ENCODE data around the gene KCNQ1.

KCNQ1 gene

GRCh38 chr11:2763984-2764383 lies 319.2 kb downstream of the KCNQ1 start:
- Histone ChIP-seq H3K9me3 (ENCODE audit: control insufficient read depth, low read length) (no peaks in the 10 kb centered on the region), H3K36me3 (ENCODE audit: control insufficient read depth, insufficient read depth, low read length) (no peaks in the 10 kb centered on the region), H3K27ac (ENCODE audit: insufficient read depth, low read length, poor library complexity, severe bottlenecking) (no peak overlapping the region), H3K4me3 (ENCODE audit: insufficient read depth, low read depth, low read length, poor library complexity, severe bottlenecking) (no peak overlapping the region), H3K27me3 (replicated peaks; ENCODE audit: control insufficient read depth, insufficient read depth, low read length, poor library complexity, severe bottlenecking) (no peaks in the 10 kb centered on the region), H3K4me1 (ENCODE audit: control insufficient read depth, insufficient read depth, low read length, poor library complexity, severe bottlenecking) (no peaks in the 10 kb centered on the region)
- DNase-seq, result no peak

- Histone ChIP-seq H3K9me3 (ENCODE audit: control insufficient read depth, low read length) (no peaks in the 10 kb centered on the region), H3K27ac (ENCODE audit: insufficient read depth, low read length, poor library complexity, severe bottlenecking) (no peak overlapping the region), H3K4me1 (ENCODE audit: control insufficient read depth, insufficient read depth, low read length, poor library complexity, severe bottlenecking) (no peaks in the 10 kb centered on the region), H3K36me3 (ENCODE audit: control insufficient read depth, insufficient read depth, low read length) (no peaks in the 10 kb centered on the region), H3K4me3 (ENCODE audit: insufficient read depth, low read depth, low read length, poor library complexity, severe bottlenecking) (no peak overlapping the region), H3K27me3 (replicated peaks; ENCODE audit: control insufficient read depth, insufficient read depth, low read length, poor library complexity, severe bottlenecking) (no peaks in the 10 kb centered on the region)
- DNase-seq, result no peak
Measured at GRCh38 chr11:2765491-2765890, 320.7 kb downstream of the KCNQ1 start.

GRCh38 chr11:2766166-2766565 lies 321.4 kb downstream of the KCNQ1 start:
- DNase-seq, result no peak
- Histone ChIP-seq H3K4me1 (ENCODE audit: control insufficient read depth, insufficient read depth, low read length, poor library complexity, severe bottlenecking) (no peaks in the 10 kb centered on the region), H3K27ac (ENCODE audit: insufficient read depth, low read length, poor library complexity, severe bottlenecking) (no peak overlapping the region), H3K9me3 (ENCODE audit: control insufficient read depth, low read length) (no peaks in the 10 kb centered on the region), H3K27me3 (replicated peaks; ENCODE audit: control insufficient read depth, insufficient read depth, low read length, poor library complexity, severe bottlenecking) (no peaks in the 10 kb centered on the region), H3K36me3 (ENCODE audit: control insufficient read depth, insufficient read depth, low read length) (no peaks in the 10 kb centered on the region), H3K4me3 (ENCODE audit: insufficient read depth, low read depth, low read length, poor library complexity, severe bottlenecking) (no peak overlapping the region)

GRCh38 chr11:2767071-2767470 lies 322.3 kb downstream of the KCNQ1 start:
- H3K36me3 ChIP-seq (ENCODE audit: control insufficient read depth, insufficient read depth, low read length), result no peaks in the 10 kb centered on the region
- H3K4me3 ChIP-seq (ENCODE audit: insufficient read depth, low read depth, low read length, poor library complexity, severe bottlenecking), result no peak overlapping the region
- H3K9me3 ChIP-seq (ENCODE audit: control insufficient read depth, low read length), result no peaks in the 10 kb centered on the region
- no peak overlapping the region for H3K27ac ChIP-seq (ENCODE audit: insufficient read depth, low read length, poor library complexity, severe bottlenecking)
- H3K4me1 ChIP-seq (ENCODE audit: control insufficient read depth, insufficient read depth, low read length, poor library complexity, severe bottlenecking), result no peaks in the 10 kb centered on the region
- H3K27me3 ChIP-seq (replicated peaks; ENCODE audit: control insufficient read depth, insufficient read depth, low read length, poor library complexity, severe bottlenecking), result no peaks in the 10 kb centered on the region
- no peak for DNase-seq

- DNase-seq, result no peak
- Histone ChIP-seq H3K36me3 (ENCODE audit: control insufficient read depth, insufficient read depth, low read length) (no peaks in the 10 kb centered on the region), H3K27ac (ENCODE audit: insufficient read depth, low read length, poor library complexity, severe bottlenecking) (no peak overlapping the region), H3K27me3 (replicated peaks; ENCODE audit: control insufficient read depth, insufficient read depth, low read length, poor library complexity, severe bottlenecking) (no peaks in the 10 kb centered on the region), H3K4me1 (ENCODE audit: control insufficient read depth, insufficient read depth, low read length, poor library complexity, severe bottlenecking) (no peaks in the 10 kb centered on the region), H3K4me3 (ENCODE audit: insufficient read depth, low read depth, low read length, poor library complexity, severe bottlenecking) (no peak overlapping the region), H3K9me3 (ENCODE audit: control insufficient read depth, low read length) (no peaks in the 10 kb centered on the region)
Measured at GRCh38 chr11:2767801-2768200, 323.0 kb downstream of the KCNQ1 start.

- Histone ChIP-seq H3K27me3 (replicated peaks; ENCODE audit: control insufficient read depth, insufficient read depth, low read length, poor library complexity, severe bottlenecking) (no peaks in the 10 kb centered on the region), H3K4me1 (ENCODE audit: control insufficient read depth, insufficient read depth, low read length, poor library complexity, severe bottlenecking) (no peaks in the 10 kb centered on the region), H3K9me3 (ENCODE audit: control insufficient read depth, low read length) (no peaks in the 10 kb centered on the region), H3K36me3 (ENCODE audit: control insufficient read depth, insufficient read depth, low read length) (no peaks in the 10 kb centered on the region), H3K27ac (ENCODE audit: insufficient read depth, low read length, poor library complexity, severe bottlenecking) (no peak overlapping the region), H3K4me3 (ENCODE audit: insufficient read depth, low read depth, low read length, poor library complexity, severe bottlenecking) (no peak overlapping the region)
- DNase-seq, result no peak
Measured at GRCh38 chr11:2768471-2769408, 323.9 kb downstream of the KCNQ1 start.

- H3K27me3 ChIP-seq (replicated peaks; ENCODE audit: control insufficient read depth, insufficient read depth, low read length, poor library complexity, severe bottlenecking), result no peaks in the 10 kb centered on the region
- no peak overlapping the region for H3K4me3 ChIP-seq (ENCODE audit: insufficient read depth, low read depth, low read length, poor library complexity, severe bottlenecking)
- H3K27ac ChIP-seq (ENCODE audit: insufficient read depth, low read length, poor library complexity, severe bottlenecking), result no peak overlapping the region
- H3K4me1 ChIP-seq (ENCODE audit: control insufficient read depth, insufficient read depth, low read length, poor library complexity, severe bottlenecking), result peaks cover 5% of the 10 kb centered on the region
- DNase-seq, result no peak
- no peaks in the 10 kb centered on the region for H3K36me3 ChIP-seq (ENCODE audit: control insufficient read depth, insufficient read depth, low read length)
- H3K9me3 ChIP-seq (ENCODE audit: control insufficient read depth, low read length), result no peaks in the 10 kb centered on the region
Measured at GRCh38 chr11:2769409-2770095, 324.7 kb downstream of the KCNQ1 start.

GRCh38 chr11:2770096-2770751 lies 325.4 kb downstream of the KCNQ1 start:
- Histone ChIP-seq H3K27me3 (replicated peaks; ENCODE audit: control insufficient read depth, insufficient read depth, low read length, poor library complexity, severe bottlenecking) (no peaks in the 10 kb centered on the region), H3K4me3 (ENCODE audit: insufficient read depth, low read depth, low read length, poor library complexity, severe bottlenecking) (no peak overlapping the region), H3K9me3 (ENCODE audit: control insufficient read depth, low read length) (no peaks in the 10 kb centered on the region), H3K4me1 (ENCODE audit: control insufficient read depth, insufficient read depth, low read length, poor library complexity, severe bottlenecking) (peaks cover 9% of the 10 kb centered on the region), H3K36me3 (ENCODE audit: control insufficient read depth, insufficient read depth, low read length) (no peaks in the 10 kb centered on the region), H3K27ac (ENCODE audit: insufficient read depth, low read length, poor library complexity, severe bottlenecking) (no peak overlapping the region)
- DNase-seq, result no peak

GRCh38 chr11:2770761-2771301 lies 326.0 kb downstream of the KCNQ1 start:
- Histone ChIP-seq H3K9me3 (ENCODE audit: control insufficient read depth, low read length) (no peaks in the 10 kb centered on the region), H3K4me3 (ENCODE audit: insufficient read depth, low read depth, low read length, poor library complexity, severe bottlenecking) (no peak overlapping the region), H3K36me3 (ENCODE audit: control insufficient read depth, insufficient read depth, low read length) (no peaks in the 10 kb centered on the region), H3K4me1 (ENCODE audit: control insufficient read depth, insufficient read depth, low read length, poor library complexity, severe bottlenecking) (peaks cover 9% of the 10 kb centered on the region), H3K27ac (ENCODE audit: insufficient read depth, low read length, poor library complexity, severe bottlenecking) (no peak overlapping the region), H3K27me3 (replicated peaks; ENCODE audit: control insufficient read depth, insufficient read depth, low read length, poor library complexity, severe bottlenecking) (no peaks in the 10 kb centered on the region)
- no peak for DNase-seq
